Measurements from ENCODE around the gene CHD6.

- no peak for TF ChIP-seq ZBTB33 (IDR thresholded peaks at IDR 0.05)
- no peak for TF ChIP-seq NR2F2 (IDR thresholded peaks at IDR 0.05)
- no peak for TF ChIP-seq GABPA (IDR thresholded peaks at IDR 0.05 in 1 of 2, conservative IDR thresholded peaks at IDR 0.05 in 1 of 2)
- no peak for TF ChIP-seq CTCF (IDR thresholded peaks at IDR 0.05; ENCODE audit: low read depth, low read length, missing input control)
- TF ChIP-seq REST (IDR thresholded peaks at IDR 0.05) = no peak
- no peak for TF ChIP-seq SP1 (IDR thresholded peaks at IDR 0.05)
- TF ChIP-seq TAF1 (conservative IDR thresholded peaks at IDR 0.05) = no peak
These were observed 224.5 kb downstream of the CHD6 start for GRCh38 chr20:41393705-41394066.

Measured in liver (tissue), 3 donors.